HG03432 (cell line): ENCODE data around the gene MAML2.

ENCODE experiments used
- ATAC-seq: cut with Tn5 transposase; IDR thresholded peaks from one replicate; pipeline ENCODE4 v1.9.1; 2021; ENCODE audit warnings: mild to moderate bottlenecking, moderate library complexity; ENCODE audit not compliant: unreplicated experiment

The MAML2 gene

DNA sequence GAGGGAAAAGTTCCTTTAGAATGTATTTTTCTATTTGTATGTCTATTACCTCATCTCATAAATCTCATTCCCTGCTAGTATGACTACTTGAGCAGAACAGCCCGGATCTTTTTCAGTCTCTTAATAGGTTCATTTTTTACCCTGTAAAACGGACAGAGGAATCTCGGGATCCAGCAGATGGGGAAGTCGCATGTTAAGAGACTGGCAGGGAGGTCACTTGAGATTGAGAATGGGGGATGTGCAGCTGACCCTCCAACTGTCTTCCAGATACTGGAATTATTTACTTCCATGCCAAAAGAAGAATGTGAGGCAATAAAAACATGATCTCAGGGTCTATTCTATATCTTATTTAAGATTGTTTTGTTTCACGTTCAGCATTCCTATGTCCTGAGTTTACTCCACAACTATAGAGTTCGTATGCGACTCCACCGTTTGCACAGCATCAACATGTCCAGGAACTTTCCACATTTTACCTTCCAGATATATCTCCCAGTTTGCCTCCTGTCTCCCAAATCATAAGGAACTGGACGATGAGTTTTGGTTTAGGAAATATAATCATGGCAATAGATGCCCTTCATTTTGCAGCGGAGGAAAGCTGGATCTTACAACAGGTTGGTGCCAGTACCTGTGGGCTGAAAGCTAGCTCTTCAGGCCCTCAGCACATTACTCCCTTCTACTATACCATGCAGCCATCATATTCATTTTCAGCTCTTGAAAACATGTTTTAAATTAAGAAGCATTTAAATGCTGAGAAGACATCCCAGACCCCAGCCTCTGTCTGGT lies 181.5 kb downstream of the MAML2 start:
- no peak for ATAC-seq

DNA sequence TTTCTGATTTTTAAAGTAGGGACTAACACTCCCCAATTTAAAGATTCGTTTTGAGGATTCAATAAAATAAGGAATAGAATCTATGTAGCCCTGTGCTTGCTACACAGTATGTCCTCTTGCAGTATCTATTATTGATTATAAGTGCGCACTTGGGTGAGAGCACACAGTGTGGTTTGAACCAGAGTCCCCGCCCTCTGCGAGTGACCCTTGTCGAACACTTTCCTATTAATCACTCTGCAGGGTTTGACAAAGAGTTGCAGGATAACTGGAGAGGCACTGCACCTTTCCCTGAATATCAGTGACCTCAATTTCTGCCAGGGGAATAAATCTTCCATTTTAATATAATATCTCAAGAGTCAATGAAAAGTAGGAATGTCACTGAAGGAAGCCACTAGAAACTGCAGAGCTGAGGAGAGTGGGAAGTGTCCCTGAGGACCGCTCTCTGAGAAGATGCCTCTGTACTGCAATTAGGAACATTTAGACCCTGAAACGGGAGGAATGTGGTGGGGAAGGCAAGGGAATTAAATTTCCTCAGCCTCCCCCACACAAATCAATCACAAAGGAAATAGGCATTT lies 182.2 kb downstream of the MAML2 start:
- no peak for ATAC-seq

GRCh38 chr11:96159968-96160367 lies 183.0 kb downstream of the MAML2 start:
- no peak for ATAC-seq

- no peak for ATAC-seq
Observed at GRCh38 chr11:96158126-96158525, 184.9 kb downstream of the MAML2 start.

- ATAC-seq: no peak
Observed at GRCh38 chr11:96157517-96157873, 185.5 kb downstream of the MAML2 start.

DNA sequence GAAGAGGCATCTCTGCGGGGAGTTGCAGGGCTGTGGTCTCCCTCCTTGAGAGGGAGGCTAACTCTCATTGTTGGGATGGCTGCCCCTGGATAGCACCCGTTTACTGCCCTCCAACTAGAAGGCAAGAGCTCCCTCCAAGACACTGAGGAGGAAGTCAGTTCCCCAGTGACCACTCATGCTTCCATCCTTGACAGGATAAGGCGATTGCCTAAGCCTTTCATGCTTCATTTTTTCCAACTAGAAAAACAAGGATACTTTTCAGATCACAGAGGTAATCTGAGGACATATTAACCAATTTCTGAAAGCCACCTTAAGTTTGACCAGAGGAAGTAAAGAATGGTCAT lies 186.6 kb downstream of the MAML2 start:
- ATAC-seq: no peak

DNA sequence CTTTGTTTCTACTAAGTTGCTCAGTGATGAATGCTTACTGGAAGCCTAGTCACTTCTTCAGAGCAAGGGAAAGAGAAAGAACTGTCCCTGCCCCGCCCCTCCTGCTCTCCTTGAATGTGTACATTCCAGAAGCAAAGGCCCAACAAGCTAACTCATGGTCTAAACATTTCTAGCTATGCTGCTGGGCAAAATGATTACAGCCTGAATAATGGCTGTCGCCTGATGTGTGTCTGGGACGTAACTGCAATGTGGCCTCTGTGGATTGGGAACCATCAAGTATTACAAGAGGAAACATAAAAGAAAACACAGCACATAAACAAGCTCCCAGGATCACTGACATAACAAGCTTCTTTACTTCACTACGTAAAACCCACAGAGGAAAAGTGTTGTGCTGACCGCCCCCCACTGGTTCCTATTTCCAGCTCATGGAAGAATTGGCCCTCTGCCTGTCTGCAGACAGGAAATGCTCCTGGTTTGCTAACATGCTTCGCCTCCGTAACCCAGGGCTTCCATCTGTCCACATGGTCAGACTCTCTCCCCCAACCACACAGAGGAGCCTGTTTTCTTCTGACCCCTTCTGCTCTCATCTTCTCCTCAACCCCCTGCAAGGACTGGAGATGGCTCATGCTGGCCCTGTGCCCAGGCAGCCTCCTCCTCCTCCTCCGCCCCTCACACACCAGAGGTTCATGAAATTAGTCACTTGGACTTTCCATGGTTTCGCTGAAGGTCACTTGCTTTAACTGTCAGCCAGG lies 187.2 kb downstream of the MAML2 start:
- ATAC-seq: peak; percentile 79

DNA sequence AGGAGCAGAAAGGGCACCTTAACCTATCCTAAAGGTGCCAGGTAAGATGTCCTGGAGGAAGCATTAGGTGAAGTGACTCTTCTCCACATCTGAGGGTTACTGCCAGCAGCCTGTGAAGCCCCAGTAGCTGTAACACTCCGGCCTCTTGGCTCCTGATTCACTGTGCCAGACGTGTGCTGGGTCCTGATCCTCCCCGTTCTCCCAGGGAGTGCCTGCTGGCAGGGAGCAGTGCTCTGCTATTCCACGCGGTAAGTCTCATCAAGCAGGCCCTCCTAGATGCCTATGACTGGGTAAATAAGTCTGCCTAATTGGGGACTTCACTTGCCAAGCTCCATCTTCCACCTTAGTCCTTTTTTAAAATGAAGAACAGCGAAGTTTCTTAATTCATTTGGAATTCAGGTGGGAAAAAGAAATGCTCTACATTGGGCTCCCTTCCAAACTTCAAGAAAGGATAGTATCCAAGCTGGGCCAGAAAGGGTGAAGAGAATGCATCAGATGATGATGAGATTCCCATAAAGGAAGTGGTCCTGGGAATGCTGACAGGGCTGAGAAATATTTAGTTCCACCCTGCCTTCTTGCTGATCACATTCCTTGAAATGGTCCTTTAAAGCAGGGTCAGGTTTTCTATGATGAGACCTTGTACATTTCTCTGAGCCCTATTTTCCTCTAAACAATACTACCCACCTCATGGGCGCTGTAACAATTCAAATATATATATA lies 188.0 kb downstream of the MAML2 start:
- no peak for ATAC-seq

- ATAC-seq: no peak
Observed at GRCh38 chr11:96152623-96153022, 190.4 kb downstream of the MAML2 start.

DNA sequence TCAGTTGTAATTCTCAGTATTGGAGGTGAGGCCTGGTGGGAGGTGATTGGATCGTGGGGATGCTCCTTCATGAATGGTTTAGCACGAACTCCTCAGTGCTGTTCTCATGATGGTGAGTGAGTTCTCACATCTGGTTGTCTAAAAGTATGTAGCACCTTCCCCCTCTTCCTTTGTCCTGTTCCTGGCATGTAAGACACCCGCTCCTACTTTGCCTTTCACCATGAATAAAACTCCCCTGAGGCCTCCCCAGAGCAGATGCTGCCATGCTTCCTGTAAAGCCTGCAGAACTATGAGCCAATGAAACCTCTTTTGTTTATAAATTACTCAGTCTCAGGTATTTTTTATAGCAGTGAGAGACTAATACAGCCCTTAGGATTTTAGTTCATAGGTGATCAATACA lies 191.5 kb downstream of the MAML2 start:
- ATAC-seq: no peak

DNA sequence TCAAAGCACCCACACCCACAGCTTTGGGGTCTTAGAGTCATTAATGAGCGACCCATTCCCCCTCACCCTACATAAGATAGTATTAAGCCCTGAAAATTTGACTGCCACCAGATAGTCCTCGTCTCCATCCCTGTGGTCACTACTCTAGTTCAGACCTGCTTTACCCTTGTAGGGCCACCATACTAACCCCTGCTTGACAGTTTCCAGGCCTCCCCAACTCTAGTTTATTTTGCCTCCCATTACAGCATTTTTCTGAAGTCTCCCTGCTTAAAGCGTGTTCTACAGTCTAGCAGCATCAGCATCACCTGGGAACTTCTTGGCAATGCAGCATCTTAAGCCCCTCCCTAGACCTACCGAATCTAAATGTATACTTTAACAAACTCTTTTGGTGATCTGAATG lies 192.4 kb downstream of the MAML2 start:
- ATAC-seq: no peak

DNA sequence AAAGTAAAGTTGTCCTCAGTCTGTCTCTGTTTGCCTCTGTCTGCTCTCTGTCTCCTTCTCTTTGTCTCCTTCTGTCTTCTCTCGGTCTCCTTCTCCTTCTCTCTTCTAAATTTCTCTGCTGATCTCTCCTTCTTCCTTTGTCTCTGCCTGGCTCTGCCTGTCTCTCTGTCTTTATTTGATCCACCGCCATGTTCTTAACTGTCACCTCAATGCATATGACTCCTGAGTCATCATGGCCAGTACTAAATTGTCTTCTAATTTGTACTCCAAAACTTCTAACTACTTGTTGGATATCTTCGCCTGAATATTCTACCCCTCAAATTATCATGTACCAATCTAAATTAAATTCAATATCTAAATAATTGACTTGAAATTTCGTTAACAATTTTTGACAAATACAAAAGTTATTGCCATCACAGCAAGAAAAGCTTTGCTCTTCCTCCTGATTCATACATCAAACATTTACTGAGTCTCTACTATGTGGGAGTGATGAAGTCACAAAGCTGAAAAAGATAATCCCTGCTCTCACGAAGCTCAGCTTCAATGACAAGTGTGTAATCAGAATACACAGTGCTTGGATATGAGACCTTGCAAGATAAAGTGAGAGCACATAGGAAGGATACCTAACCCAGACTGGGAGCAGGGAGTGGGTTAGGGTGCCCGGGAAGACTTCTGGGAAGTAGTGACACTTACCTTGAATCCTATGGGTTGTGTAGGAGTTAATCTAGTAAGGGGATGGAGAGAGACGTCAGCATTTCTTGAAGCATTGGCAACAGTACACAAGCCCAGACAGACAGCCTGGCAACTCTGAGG lies 193.0 kb downstream of the MAML2 start:
- no peak for ATAC-seq

GRCh38 chr11:96147906-96148486 lies 195.0 kb downstream of the MAML2 start:
- ATAC-seq: no peak

- no peak for ATAC-seq
Observed at GRCh38 chr11:96147186-96147585, 195.8 kb downstream of the MAML2 start.

- no peak for ATAC-seq
Observed at GRCh38 chr11:96146765-96147164, 196.2 kb downstream of the MAML2 start.

DNA sequence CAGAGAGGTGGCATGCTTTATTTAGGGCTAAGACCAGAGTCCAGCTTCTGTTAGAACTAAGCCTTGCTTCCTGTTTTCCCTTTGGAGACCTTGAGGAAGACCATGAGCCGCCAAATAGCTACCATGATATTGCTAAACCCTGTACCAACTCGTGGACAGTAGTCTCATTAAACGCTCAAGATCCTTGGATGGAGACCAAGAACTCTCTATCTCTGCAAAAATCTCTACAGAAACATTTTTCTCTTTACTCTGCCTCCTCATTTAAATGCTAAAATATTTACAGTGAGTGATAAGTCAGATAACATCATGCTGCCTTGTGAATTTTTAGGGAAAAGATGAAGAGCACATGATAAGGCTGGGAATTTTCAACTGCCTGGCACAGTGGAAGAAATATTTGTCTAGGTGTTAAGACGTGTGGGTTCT lies 197.8 kb downstream of the MAML2 start:
- no peak for ATAC-seq

- no peak for ATAC-seq
Observed at GRCh38 chr11:96144553-96144952, 198.4 kb downstream of the MAML2 start.

- no peak for ATAC-seq
Observed at GRCh38 chr11:96143041-96143521, 199.9 kb downstream of the MAML2 start.

DNA sequence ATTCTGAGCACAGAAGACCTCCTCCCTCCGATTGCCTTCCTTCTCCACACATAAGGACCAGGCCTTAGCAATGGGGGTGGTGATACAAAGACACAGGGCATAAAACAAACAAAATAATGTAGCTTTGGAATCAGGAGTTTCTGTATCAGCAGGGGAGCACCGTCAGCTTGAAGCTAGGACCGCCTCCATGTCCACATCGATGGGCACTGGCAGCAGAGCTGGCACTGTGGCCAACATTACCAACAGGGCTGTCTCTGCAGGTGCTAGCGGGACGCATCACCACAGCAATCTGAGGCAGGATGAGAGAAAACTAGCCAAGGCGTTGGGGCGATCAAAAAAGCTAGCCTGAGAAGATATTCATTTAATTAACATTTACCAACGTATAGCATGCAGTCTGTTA lies 201.4 kb downstream of the MAML2 start:
- ATAC-seq: no peak

- ATAC-seq: no peak
Observed at GRCh38 chr11:96139691-96140090, 203.3 kb downstream of the MAML2 start.
